Upper lobe of left lung (tissue), 6 donors: ENCODE results near the gene KRTAP10-10. TPM values are rescaled to one million over a fixed set of nuclear protein-coding genes. Genes with fewer than 3 reads are reported as not detected.
"Not testable (repeated sequence)": the region's sequence is repeated elsewhere in the genome, so short reads cannot be mapped to it uniquely, and the experiment has no call there.

Experiments used
- ATAC-seq, 2 donors: fragments of 200-7000 bp; cut with Tn5 transposase; one replicate each; pipeline ENCODE4 v1.9.1; 2022; ENCODE audit warnings: mild to moderate bottlenecking in 2 of 2, moderate library complexity in 2 of 2; ENCODE audit not compliant: low FRiP score in 2 of 2
- DNase-seq, 2 donors: peaks; one replicate each; pipeline ENCODE4 v3.0.0-alpha.2; 2019 to 2020
- H3K27ac ChIP-seq, 4 donors: fragments of 200-600 bp; sonication (generic); one replicate each; pipeline ENCODE4 v1.5.1; 2016 to 2019
- H3K27me3 ChIP-seq, 4 donors: fragments of 200-600 bp; sonication (generic); one replicate each; pipeline ENCODE4 v1.5.1; 2017 to 2019
- H3K36me3 ChIP-seq, 4 donors: fragments of 200-600 bp; sonication (generic); one replicate each; pipeline ENCODE4 v1.5.1; 2016 to 2019
- H3K4me1 ChIP-seq, 4 donors: fragments of 200-600 bp; sonication (generic); one replicate each; pipeline ENCODE4 v1.5.1; 2018 to 2019
- H3K4me3 ChIP-seq, 4 donors: fragments of 200-600 bp; sonication (generic); one replicate each; pipeline ENCODE4 v1.5.1; 2017 to 2019; ENCODE audit warnings: mild to moderate bottlenecking in 2 of 4, moderate library complexity in 1 of 4
- H3K9me3 ChIP-seq, 4 donors: fragments of 200-600 bp; sonication (generic); one replicate each; pipeline ENCODE4 v1.5.1; 2018 to 2019
- EP300 ChIP-seq, 4 donors: sonication (generic); formaldehyde crosslinking; IDR thresholded peaks; one replicate each; pipeline ENCODE4 v1.5.1; 2017; ENCODE audit warnings: antibody characterized with exemption in 4 of 4, control low read depth in 2 of 4
- POLR2A ChIP-seq, 4 donors: fragments of 450-650 bp; IDR thresholded peaks; one replicate each; pipeline ENCODE4 v1.5.1; 2016 to 2017; ENCODE audit warnings: antibody characterized with exemption in 4 of 4, mild to moderate bottlenecking in 2 of 4
- POLR2AphosphoS5 ChIP-seq, 2 donors: sonication (generic); formaldehyde crosslinking; IDR thresholded peaks; one replicate each; pipeline ENCODE4 v1.5.1; 2017; ENCODE audit warnings: antibody characterized with exemption in 2 of 2
- WGBS, 2 donors: methylation state at CpG; one replicate each; pipeline ENCODE4 v1.1.5; 2017 to 2018; 5-methylcytosine and 5-hydroxymethylcytosine counted together
- total RNA-seq, 6 donors: library from RNA; depleted of rRNA in 4 of 6; stranded (reverse); fragments of >200 nt in 4 of 6; gene quantifications; one replicate each; pipeline versions ENCODE4 v1.1.0 to v1.2.1, GENCODE V29; 2016 to 2021
- TF ChIP-seq, protein P1 (sequence below), 6 experiments: fragments of 450-650 bp in 4 of 6; fragments of 200-600 bp in 2 of 6; sonication (generic) in 2 of 6; IDR thresholded peaks; one replicate each; pipeline ENCODE4 v1.5.1; 2016 to 2019; ENCODE audit warnings: antibody characterized with exemption in 6 of 6
- donor health status: DM: no; HTN: no; CAD: no; lungs with moderate emphysema.
- donor health status: DM: no; HTN: yes; CAD: no; lungs with severe emphysema.

Gene KRTAP10-10, protein sequence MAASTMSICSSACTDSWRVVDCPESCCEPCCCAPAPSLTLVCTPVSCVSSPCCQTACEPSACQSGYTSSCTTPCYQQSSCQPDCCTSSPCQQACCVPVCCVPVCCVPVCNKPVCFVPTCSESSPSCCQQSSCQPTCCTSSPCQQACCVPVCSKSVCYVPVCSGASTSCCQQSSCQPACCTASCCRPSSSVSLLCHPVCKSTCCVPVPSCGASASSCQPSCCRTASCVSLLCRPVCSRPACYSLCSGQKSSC
- not detected for total RNA-seq

- TF ChIP-seq, protein P1, sequence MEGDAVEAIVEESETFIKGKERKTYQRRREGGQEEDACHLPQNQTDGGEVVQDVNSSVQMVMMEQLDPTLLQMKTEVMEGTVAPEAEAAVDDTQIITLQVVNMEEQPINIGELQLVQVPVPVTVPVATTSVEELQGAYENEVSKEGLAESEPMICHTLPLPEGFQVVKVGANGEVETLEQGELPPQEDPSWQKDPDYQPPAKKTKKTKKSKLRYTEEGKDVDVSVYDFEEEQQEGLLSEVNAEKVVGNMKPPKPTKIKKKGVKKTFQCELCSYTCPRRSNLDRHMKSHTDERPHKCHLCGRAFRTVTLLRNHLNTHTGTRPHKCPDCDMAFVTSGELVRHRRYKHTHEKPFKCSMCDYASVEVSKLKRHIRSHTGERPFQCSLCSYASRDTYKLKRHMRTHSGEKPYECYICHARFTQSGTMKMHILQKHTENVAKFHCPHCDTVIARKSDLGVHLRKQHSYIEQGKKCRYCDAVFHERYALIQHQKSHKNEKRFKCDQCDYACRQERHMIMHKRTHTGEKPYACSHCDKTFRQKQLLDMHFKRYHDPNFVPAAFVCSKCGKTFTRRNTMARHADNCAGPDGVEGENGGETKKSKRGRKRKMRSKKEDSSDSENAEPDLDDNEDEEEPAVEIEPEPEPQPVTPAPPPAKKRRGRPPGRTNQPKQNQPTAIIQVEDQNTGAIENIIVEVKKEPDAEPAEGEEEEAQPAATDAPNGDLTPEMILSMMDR (IDR thresholded peaks at IDR 0.05): no peak
- no peak for TF ChIP-seq POLR2AphosphoS5 (IDR thresholded peaks at IDR 0.05)
- TF ChIP-seq POLR2A (IDR thresholded peaks at IDR 0.05): no peak
- no peak for TF ChIP-seq EP300 (IDR thresholded peaks at IDR 0.05)
- WGBS, 2 donors: 49 to 52% methylated on average over 12 of the region's 21 CpGs
- no peak within 1 kb of the TSS for H3K4me3 ChIP-seq
- no peak for ATAC-seq
- H3K27me3 ChIP-seq: no peaks in the 10 kb centered on the region
- H3K9me3 ChIP-seq: peaks cover 0 to 4% (median 3%) of the 10 kb centered on the region in 4 donors
- peak in 1 of 2 donors; percentile 58 for DNase-seq
- H3K36me3 ChIP-seq: no peaks in the 10 kb centered on the region
- H3K27ac ChIP-seq: no peak within 1 kb of the TSS
- no peaks in the 10 kb centered on the region for H3K4me1 ChIP-seq
Observed at GRCh38 chr21:44637018-44637850, at the start of gene KRTAP10-10. Gene KRTAP10-10, plus strand, starts transcription at chr21:44637356. Its CDS starts 62 bp downstream, at chr21:44637418.

GRCh38 chr21:44589094-44589493, 48.1 kb upstream of the KRTAP10-10 start:
- ATAC-seq: no peak
- DNase-seq: no peak
- Histone ChIP-seq H3K4me3 (no peak overlapping the region), H3K9me3 (no peaks in the 10 kb centered on the region), H3K36me3 (no peaks in the 10 kb centered on the region), H3K27ac (no peak overlapping the region), H3K27me3 (peaks cover 0 to 5% (median 0%) of the 10 kb centered on the region in 4 donors), H3K4me1 (no peaks in the 10 kb centered on the region)
- TF ChIP-seq EP300 (IDR thresholded peaks at IDR 0.05): no peak
- no peak for TF ChIP-seq POLR2A (IDR thresholded peaks at IDR 0.05)
- TF ChIP-seq, protein P1 (IDR thresholded peaks at IDR 0.05): no peak
- no peak for TF ChIP-seq POLR2AphosphoS5 (IDR thresholded peaks at IDR 0.05)
- 92 to 100% methylated on average over 2 of the region's 2 CpGs for WGBS, 2 donors

DNA sequence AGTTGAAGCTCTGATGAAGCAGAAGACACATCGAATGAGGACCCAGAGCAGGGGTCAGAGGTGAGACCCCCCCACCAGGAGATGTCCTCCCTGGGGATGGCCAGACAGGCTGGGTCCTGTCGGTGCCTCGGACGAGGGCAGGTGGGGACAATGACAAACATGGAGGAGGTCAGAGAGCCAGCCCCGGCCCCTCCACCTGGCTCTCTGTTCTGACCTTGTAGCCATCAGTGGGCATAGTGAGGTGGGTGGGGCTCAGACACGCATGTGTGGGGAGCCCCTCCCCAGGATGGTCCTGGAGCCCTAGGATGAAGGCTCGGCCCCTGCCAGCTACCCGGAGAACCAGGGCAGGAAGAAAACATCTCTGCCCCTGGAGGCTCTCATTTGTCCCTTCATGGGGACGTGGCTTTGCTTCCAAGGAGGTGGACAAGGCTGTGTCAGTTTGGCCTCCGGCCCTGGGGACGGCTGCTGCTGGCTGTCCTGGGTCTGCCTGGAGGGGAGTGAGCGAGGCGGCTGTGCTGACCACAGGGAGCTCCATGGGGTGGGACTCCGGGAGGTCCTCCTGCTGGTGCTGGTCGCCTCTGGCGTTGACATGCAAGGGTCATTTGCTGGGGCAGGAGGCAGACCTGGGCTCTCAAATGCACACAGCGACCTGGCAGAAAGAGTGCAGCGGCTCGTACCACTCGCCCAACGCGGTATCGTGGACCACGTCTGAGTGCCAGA, 47.4 kb upstream of the KRTAP10-10 start:
- no peaks in the 10 kb centered on the region for H3K36me3 ChIP-seq
- H3K9me3 ChIP-seq: no peaks in the 10 kb centered on the region
- no peak overlapping the region for H3K27ac ChIP-seq
- WGBS, 2 donors: 83 to 85% methylated on average over 11 to 21 of the region's 24 CpGs
- H3K4me3 ChIP-seq: no peak overlapping the region
- H3K27me3 ChIP-seq: peaks cover 0 to 5% (median 0%) of the 10 kb centered on the region in 4 donors
- ATAC-seq (no peak), DNase-seq (no peak)
- TF ChIP-seq POLR2A (IDR thresholded peaks at IDR 0.05): no peak
- no peaks in the 10 kb centered on the region for H3K4me1 ChIP-seq

DNA sequence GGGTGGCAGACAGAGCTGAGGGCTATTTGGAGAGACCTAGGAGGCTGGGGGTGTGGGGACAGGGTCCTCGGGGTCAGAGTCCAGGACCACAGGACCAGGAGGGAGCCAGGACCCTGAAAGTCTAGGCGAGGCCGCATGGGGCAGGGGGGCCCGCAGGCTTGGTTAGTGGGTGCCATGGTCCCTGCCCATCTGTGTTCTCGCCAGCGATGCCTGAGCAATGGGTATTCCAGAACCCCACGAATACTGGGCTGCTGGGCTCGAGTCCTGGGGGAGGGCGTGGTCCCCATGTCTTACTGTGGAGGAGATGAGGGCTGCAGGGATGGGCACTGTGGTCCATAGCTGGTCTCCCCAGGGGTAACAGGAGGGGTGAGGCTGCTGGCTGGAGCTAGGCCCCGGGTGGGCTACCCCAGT, 46.8 kb upstream of the KRTAP10-10 start:
- DNase-seq (no peak), ATAC-seq (peak in 1 of 2 donors; percentile 67)
- no peaks in the 10 kb centered on the region for H3K36me3 ChIP-seq
- WGBS, 2 donors: 85 to 100% methylated on average over 1 to 10 of the region's 10 CpGs
- no peak overlapping the region for H3K27ac ChIP-seq
- no peaks in the 10 kb centered on the region for H3K9me3 ChIP-seq
- H3K27me3 ChIP-seq: peaks cover 0 to 5% (median 0%) of the 10 kb centered on the region in 4 donors
- H3K4me1 ChIP-seq: no peaks in the 10 kb centered on the region
- no peak overlapping the region for H3K4me3 ChIP-seq
- no peak for TF ChIP-seq POLR2AphosphoS5 (IDR thresholded peaks at IDR 0.05)
- TF ChIP-seq, protein P1 (IDR thresholded peaks at IDR 0.05): no peak
- no peak for TF ChIP-seq EP300 (IDR thresholded peaks at IDR 0.05)

GRCh38 chr21:44590897-44591800, 46.0 kb upstream of the KRTAP10-10 start:
- not testable (repeated sequence) for H3K4me1 ChIP-seq, H3K9me3 ChIP-seq, H3K36me3 ChIP-seq, H3K27ac ChIP-seq, H3K27me3 ChIP-seq, H3K4me3 ChIP-seq
- WGBS, 2 donors: 61 to 82% methylated on average over 15 to 16 of the region's 19 CpGs
- DNase-seq (peak in 1 of 2 donors; percentile 77), ATAC-seq (peak in 1 of 2 donors; percentile 10)

GRCh38 chr21:44591801-44592130, 45.4 kb upstream of the KRTAP10-10 start:
- DNase-seq, H3K27ac ChIP-seq, H3K4me3 ChIP-seq, ATAC-seq, H3K36me3 ChIP-seq, H3K9me3 ChIP-seq, H3K4me1 ChIP-seq, H3K27me3 ChIP-seq: not testable (repeated sequence)
- WGBS, 2 donors: 78% methylated on average over 2 of the region's 4 CpGs; no CpG with 5 or more reads in 1 of the 2 donors
